ENCODE results near the gene EXOC4. TPM values are rescaled to one million over a fixed set of nuclear protein-coding genes. Genes with fewer than 3 reads are reported as not detected.

Gene EXOC4
- total and polyA plus RNA-seq, 2 donors (not counting 3 experiments of a cell fraction or from before 2014, with no cell fraction given), result 20.3 to 73.1 TPM

GRCh38 chr7:133391206-133391605 lies 138.3 kb downstream of the EXOC4 start:
- H3K4me1 ChIP-seq (ENCODE audit: control insufficient read depth, extremely low read depth, insufficient read depth, low read length), result no peaks in the 10 kb centered on the region
- H3K27me3 ChIP-seq (ENCODE audit: control insufficient read depth in 2 of 2, insufficient read depth in 2 of 2, low read length in 2 of 2), result no peaks in the 10 kb centered on the region
- ChIA-PET CTCF (no interaction called here), POLR2A (no interaction called here)
- no peak overlapping the region for H3K27ac ChIP-seq (ENCODE audit: insufficient read depth, low read depth, low read length)
- no peak overlapping the region for H3K9ac ChIP-seq (replicated peaks; ENCODE audit: extremely low read depth, insufficient read depth, low read length)
- H3K36me3 ChIP-seq (ENCODE audit: control insufficient read depth in 2 of 2, extremely low read depth in 1 of 2, insufficient read depth in 2 of 2, low read length in 2 of 2), result no peaks in the 10 kb centered on the region
- FAIRE-seq (no peak), DNase-seq (ENCODE audit: low read depth, low spot score) (no peak)
- no peak overlapping the region for H2AFZ ChIP-seq (ENCODE audit: low read depth, low read length)
- no TSS peak for BruUV-seq (replicated peaks)
- no peaks in the 10 kb centered on the region for H3K79me2 ChIP-seq (ENCODE audit: control insufficient read depth, insufficient read depth, low read length)
- no peak for TF ChIP-seq POLR2AphosphoS5 (IDR thresholded peaks at IDR 0.05; ENCODE audit: insufficient read depth, low read depth, low read length)
- TF ChIP-seq GATA2 (IDR thresholded peaks at IDR 0.05; ENCODE audit: insufficient read depth, insufficient read length, low read depth, low read length), result no peak
- TF ChIP-seq MAX (IDR thresholded peaks at IDR 0.05; ENCODE audit: insufficient read depth, insufficient read length), result no peak
- no peak for TF ChIP-seq EZH2 (IDR thresholded peaks at IDR 0.05; ENCODE audit: borderline replicate concordance, low read depth, low read length, severe bottlenecking)
- TF ChIP-seq MYC (IDR thresholded peaks at IDR 0.05; ENCODE audit: low read depth, low read length), result no peak
- no peak for TF ChIP-seq CTCF (IDR thresholded peaks at IDR 0.05; ENCODE audit: extremely low read depth in 1 of 2, insufficient read depth in 1 of 2, low read depth in 1 of 2, low read length in 2 of 2)
- no peak for TF ChIP-seq FOS (IDR thresholded peaks at IDR 0.05; ENCODE audit: borderline replicate concordance, insufficient read depth, low read length)
- no peak for TF ChIP-seq JUN (IDR thresholded peaks at IDR 0.05; ENCODE audit: borderline replicate concordance, insufficient read depth, insufficient read length, low read depth)
- TF ChIP-seq POLR2A (IDR thresholded peaks at IDR 0.05; ENCODE audit: low read depth, low read length), result no peak
- intact Hi-C loops (cut with micrococcal nuclease), result no loop called here
- no peaks in the 10 kb centered on the region for H4K20me1 ChIP-seq (replicated peaks; ENCODE audit: control insufficient read depth, extremely low read depth, insufficient read depth, low read length)
- no peak overlapping the region for H3K4me3 ChIP-seq (replicated peaks in 1 of 3; ENCODE audit: insufficient read depth in 1 of 3, low read depth in 1 of 3, low read length in 3 of 3)
- H3K9me3 ChIP-seq (replicated peaks; ENCODE audit: control insufficient read depth, insufficient read depth, low read length), result no peaks in the 10 kb centered on the region
- dilution Hi-C loops (cut with MboI; ENCODE audit: extremely low pct_ligation_motif_present, low sequenced_read_pairs), result no loop called here
- no peaks in the 10 kb centered on the region for H3K9me1 ChIP-seq (replicated peaks; ENCODE audit: control insufficient read depth, extremely low read depth, insufficient read depth, low read length)
- H3K4me2 ChIP-seq (ENCODE audit: insufficient read depth, low read length), result no peak overlapping the region
